K562 (cell line): Measurements from ENCODE around the gene ASNS. TPM values are rescaled to one million over a fixed set of nuclear protein-coding genes. Genes with fewer than 3 reads are reported as not detected.
A peak's percentile ranks its signal among the peaks of the same experiment; 100 is the strongest.

Source experiments
- ATF3 ChIP-seq, 2 experiments: fragments of 450-650 bp in 1 of 2; sonication (generic) in 1 of 2; formaldehyde crosslinking in 1 of 2; IDR thresholded peaks in 1 of 2; conservative IDR thresholded peaks in 1 of 2; 2 replicates each; pipeline versions ENCODE4 v1.6.1 to v1.8.1; 2016 to 2023; ENCODE audit warnings: mild to moderate bottlenecking in 2 of 2, moderate library complexity in 2 of 2, inconsistent platforms in 1 of 2, missing genetic modification reagents in 1 of 2
- DDX20 ChIP-seq: fragments of 450-650 bp; IDR thresholded peaks from 2 replicates; pipeline ENCODE4 v1.6.1; 2016; ENCODE audit warnings: missing genetic modification characterization, low read depth, mild to moderate bottlenecking, missing compliant biosample characterization, moderate library complexity
- FOXM1 ChIP-seq, 2 experiments: fragments of 450-650 bp in 1 of 2; sonication (generic) in 1 of 2; formaldehyde crosslinking in 1 of 2; IDR thresholded peaks; 2 replicates each; pipeline versions ENCODE4 v1.6.1 to v1.9.0; 2017 to 2022; ENCODE audit warnings: low read depth in 2 of 2, mild to moderate bottlenecking in 2 of 2, missing genetic modification reagents in 1 of 2, moderate library complexity in 1 of 2
- KLF16 ChIP-seq: IDR thresholded peaks from 2 replicates; pipeline ENCODE4 v1.6.1; 2016; ENCODE audit warnings: antibody characterized with exemption
- MLLT1 ChIP-seq, 2 experiments: fragments of 450-650 bp; IDR thresholded peaks; 2 replicates each; pipeline ENCODE4 v1.6.1; 2016
- RREB1 ChIP-seq: fragments of 250-450 bp; sonication (Bioruptor Pico); IDR thresholded peaks from 2 replicates; pipeline ENCODE4 v1.4.0; 2020
- SPI1 ChIP-seq: IDR thresholded peaks from 2 replicates; pipeline ENCODE4 v1.6.1; 2011; ENCODE audit warnings: low read depth, low read length, control low read depth, borderline replicate concordance
- SRSF3 ChIP-seq: fragments of 200-400 bp; formaldehyde crosslinking; IDR thresholded peaks from 2 replicates; pipeline ENCODE4 v1.6.1; 2016; ENCODE audit warnings: mild to moderate bottlenecking, low read length, moderate library complexity; ENCODE audit not compliant: insufficient read depth
- SUPT5H ChIP-seq: fragments of 450-650 bp; IDR thresholded peaks from 2 replicates; pipeline ENCODE4 v1.6.1; 2016
- YY1 ChIP-seq, 3 experiments: IDR thresholded peaks; 2 replicates each; pipeline ENCODE4 v1.6.1; 2011; ENCODE audit warnings: low read length in 2 of 3, mild to moderate bottlenecking in 2 of 3, moderate library complexity in 2 of 3, borderline replicate concordance in 1 of 3, control low read depth in 1 of 3, low read depth in 1 of 3; ENCODE audit not compliant: insufficient read depth in 3 of 3, insufficient replicate concordance in 2 of 3, control insufficient read depth in 1 of 3, insufficient read length in 1 of 3; ENCODE audit errors: extremely low read depth in 1 of 3
- ZFX ChIP-seq: sonication (generic); formaldehyde crosslinking; IDR thresholded peaks from 2 replicates; pipeline ENCODE4 v1.8.0; 2022; ENCODE audit warnings: mild to moderate bottlenecking, missing genetic modification reagents, moderate library complexity
- polyA plus RNA-seq, 8 experiments: library from polyadenylated mRNA; depleted of rRNA in 4 of 8; stranded (reverse) in 5 of 8; unstranded in 3 of 8; fragments of >200 nt; fragmentation: Nextera tagmentation in 2 of 8; fragmentation: Illumina TruSeq in 1 of 8; extraction: Ambion mirVana in 2 of 8; extraction: Trizol in 1 of 8; gene quantifications; 2 replicates each; pipeline versions ENCODE4 v1.2.1 to v1.2.3, GENCODE V29; 2011 to 2014; ENCODE audit warnings: inconsistent platforms in 1 of 8, missing spikeins in 1 of 8
- total RNA-seq, 7 experiments: library from RNA; depleted of rRNA in 6 of 7; stranded (reverse); fragments of >200 nt in 6 of 7; fragmentation: Illumina TruSeq in 2 of 7; extraction: Trizol in 2 of 7; gene quantifications; 2 replicates each; pipeline versions ENCODE4 v1.2.1 to v1.2.3, GENCODE V29; 2011 to 2021; ENCODE audit warnings: low replicate concordance in 1 of 7
- TF ChIP-seq, protein P1 (sequence below), 2 experiments: fragments of 150-350 bp in 1 of 2; IDR thresholded peaks; 2 replicates each; pipeline ENCODE4 v1.6.1; 2012 to 2016; ENCODE audit warnings: low read depth in 2 of 2, low read length in 2 of 2, mild to moderate bottlenecking in 1 of 2, moderate library complexity in 1 of 2

ASNS gene
- total and polyA plus RNA-seq, 9 of the 15 experiments (the other 6 are each of a cell fraction or from before 2014, with no cell fraction given) = 42.1 to 354 (median 215) TPM

DNA sequence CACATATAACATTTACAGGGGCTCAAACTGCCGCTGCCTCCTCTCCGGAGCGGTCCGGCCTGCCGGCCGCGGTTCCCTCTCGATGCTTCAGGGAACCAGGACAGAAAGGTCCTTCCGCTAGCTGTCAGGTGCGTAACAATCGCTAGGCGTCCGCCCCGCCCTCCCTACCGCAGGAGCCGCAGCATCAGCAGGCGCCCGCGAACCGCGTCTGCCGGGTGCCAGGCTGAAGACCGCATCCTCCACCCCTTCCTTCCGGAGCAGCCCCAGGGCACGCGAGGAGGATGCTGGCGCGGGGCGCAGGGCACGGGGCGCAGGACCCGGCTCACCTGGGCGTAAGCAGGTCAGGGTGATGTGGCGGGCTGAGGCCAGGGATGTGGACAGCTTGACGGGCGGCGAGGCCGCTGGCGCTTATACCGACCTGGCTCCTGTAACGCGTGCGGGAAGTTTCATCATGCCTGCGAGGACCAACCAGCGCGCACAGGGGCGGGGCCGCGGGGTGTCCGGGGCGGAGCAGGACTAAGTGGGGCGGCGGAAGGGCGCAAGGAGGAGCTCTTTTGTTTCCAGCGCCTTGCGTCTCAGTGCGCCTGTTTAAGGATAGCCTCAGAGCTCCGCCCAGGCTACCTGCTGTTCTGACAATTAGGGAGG, at the start of gene ASNS (continued):
- TF ChIP-seq YY1 (IDR thresholded peaks at IDR 0.05; ENCODE audit: borderline replicate concordance in 1 of 3, control insufficient read depth in 1 of 3, extremely low read depth in 1 of 3, insufficient read depth in 3 of 3, insufficient read length in 1 of 3, insufficient replicate concordance in 2 of 3, low read depth in 1 of 3, low read length in 2 of 3) (peak in 2 of 3 experiments; percentile 38 to 41), KLF16 (no peak), SRSF3 (peak; percentile 95), SPI1 (no peak), SUPT5H (peak; percentile 93), MLLT1 (IDR thresholded peaks at IDR 0.05) (peak in 1 of 2 experiments; percentile 53; a peak in 2 of 4 replicates), DDX20 (no peak), ATF3 (IDR thresholded peaks at IDR 0.05) (peak; percentile 98), ATF3 (CRISPR knock-in tag; conservative IDR thresholded peaks at IDR 0.05) (peak; percentile 94; the same call in 1 of the 2 replicates), FOXM1 (IDR thresholded peaks at IDR 0.05; ENCODE audit: low read depth) (no peak), FOXM1 (CRISPR knock-in tag; IDR thresholded peaks at IDR 0.05; ENCODE audit: low read depth) (0 out of 2 replicates have a peak, but pooled peaks have one; percentile 18), RREB1 (CRISPR knock-in tag) (peak; percentile 57; the same call in 1 of the 2 replicates), ZFX (CRISPR knock-in tag) (peak; percentile 78)
- TF ChIP-seq, protein P1, sequence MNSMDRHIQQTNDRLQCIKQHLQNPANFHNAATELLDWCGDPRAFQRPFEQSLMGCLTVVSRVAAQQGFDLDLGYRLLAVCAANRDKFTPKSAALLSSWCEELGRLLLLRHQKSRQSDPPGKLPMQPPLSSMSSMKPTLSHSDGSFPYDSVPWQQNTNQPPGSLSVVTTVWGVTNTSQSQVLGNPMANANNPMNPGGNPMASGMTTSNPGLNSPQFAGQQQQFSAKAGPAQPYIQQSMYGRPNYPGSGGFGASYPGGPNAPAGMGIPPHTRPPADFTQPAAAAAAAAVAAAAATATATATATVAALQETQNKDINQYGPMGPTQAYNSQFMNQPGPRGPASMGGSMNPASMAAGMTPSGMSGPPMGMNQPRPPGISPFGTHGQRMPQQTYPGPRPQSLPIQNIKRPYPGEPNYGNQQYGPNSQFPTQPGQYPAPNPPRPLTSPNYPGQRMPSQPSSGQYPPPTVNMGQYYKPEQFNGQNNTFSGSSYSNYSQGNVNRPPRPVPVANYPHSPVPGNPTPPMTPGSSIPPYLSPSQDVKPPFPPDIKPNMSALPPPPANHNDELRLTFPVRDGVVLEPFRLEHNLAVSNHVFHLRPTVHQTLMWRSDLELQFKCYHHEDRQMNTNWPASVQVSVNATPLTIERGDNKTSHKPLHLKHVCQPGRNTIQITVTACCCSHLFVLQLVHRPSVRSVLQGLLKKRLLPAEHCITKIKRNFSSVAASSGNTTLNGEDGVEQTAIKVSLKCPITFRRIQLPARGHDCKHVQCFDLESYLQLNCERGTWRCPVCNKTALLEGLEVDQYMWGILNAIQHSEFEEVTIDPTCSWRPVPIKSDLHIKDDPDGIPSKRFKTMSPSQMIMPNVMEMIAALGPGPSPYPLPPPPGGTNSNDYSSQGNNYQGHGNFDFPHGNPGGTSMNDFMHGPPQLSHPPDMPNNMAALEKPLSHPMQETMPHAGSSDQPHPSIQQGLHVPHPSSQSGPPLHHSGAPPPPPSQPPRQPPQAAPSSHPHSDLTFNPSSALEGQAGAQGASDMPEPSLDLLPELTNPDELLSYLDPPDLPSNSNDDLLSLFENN (IDR thresholded peaks at IDR 0.05; ENCODE audit: low read depth in 2 of 2, low read length in 2 of 2) = 0 out of 4 replicates have a peak, but pooled peaks of 1 of the 2 experiments have one; percentile 26
